Endothelial cell (in vitro differentiated cells): ENCODE data around the gene CRYBG2. TPM values are rescaled to one million over a fixed set of nuclear protein-coding genes. Genes with fewer than 3 reads are reported as not detected.

Experiments used
- DNase-seq: peaks from one replicate; pipeline ENCODE4 v3.0.0; 2021; ENCODE audit warnings: low spot score
- H3K27ac Mint-ChIP-seq: one replicate; pipeline ENCODE4 v1.8.0; 2021; ENCODE audit warnings: mixed read lengths, inconsistent platforms; ENCODE audit not compliant: unreplicated experiment
- H3K27me3 Mint-ChIP-seq: one replicate; pipeline ENCODE4 v1.8.0; 2021; ENCODE audit warnings: mild to moderate bottlenecking, moderate library complexity, mixed read lengths, inconsistent platforms; ENCODE audit not compliant: unreplicated experiment
- H3K36me3 Mint-ChIP-seq: one replicate; pipeline ENCODE4 v1.8.0; 2021; ENCODE audit warnings: mild to moderate bottlenecking, low read depth, mixed read lengths, inconsistent platforms; ENCODE audit not compliant: unreplicated experiment
- H3K4me1 Mint-ChIP-seq: one replicate; pipeline ENCODE4 v1.8.0; 2021; ENCODE audit warnings: mild to moderate bottlenecking, mixed read lengths, inconsistent platforms; ENCODE audit not compliant: unreplicated experiment
- H3K4me3 Mint-ChIP-seq: one replicate; pipeline ENCODE4 v1.8.0; 2021; ENCODE audit warnings: mild to moderate bottlenecking, mixed read lengths, inconsistent platforms; ENCODE audit not compliant: unreplicated experiment
- H3K9me3 Mint-ChIP-seq: one replicate; pipeline ENCODE4 v1.8.0; 2021; ENCODE audit warnings: mixed read lengths, inconsistent platforms; ENCODE audit not compliant: unreplicated experiment
- CTCF ChIP-seq: fragments of 200-600 bp; sonication (generic); IDR thresholded peaks from one replicate; pipeline ENCODE4 v1.5.0; 2021; ENCODE audit warnings: antibody characterized with exemption; ENCODE audit not compliant: unreplicated experiment
- total RNA-seq: library from RNA; stranded (reverse); fragmentation: NEBNext Ultra II Directional; extraction: Animal tissue kit (Norgen Biotek cat#: 25700); gene quantifications from one replicate; pipeline ENCODE4 v1.2.1, GENCODE V29; 2021; ENCODE audit not compliant: unreplicated experiment

CRYBG2 gene
- total RNA-seq, 1 donor from 2014 or later, result 1.4 TPM

GRCh38 chr1:26362331-26362730 lies 8.4 kb upstream of the CRYBG2 start:
- Mint-ChIP-seq H3K27me3 (peaks cover 14% of the 10 kb centered on the region), H3K4me3 (no peak overlapping the region), H3K4me1 (peaks cover 2% of the 10 kb centered on the region), H3K27ac (no peak overlapping the region), H3K9me3 (no peaks in the 10 kb centered on the region), H3K36me3 (no peaks in the 10 kb centered on the region)
- no peak for TF ChIP-seq CTCF
- DNase-seq, result no peak

GRCh38 chr1:26361605-26362122 lies 7.7 kb upstream of the CRYBG2 start:
- Mint-ChIP-seq H3K9me3 (no peaks in the 10 kb centered on the region), H3K27ac (no peak overlapping the region), H3K4me1 (peaks cover 2% of the 10 kb centered on the region), H3K4me3 (no peak overlapping the region), H3K36me3 (no peaks in the 10 kb centered on the region), H3K27me3 (peaks cover 11% of the 10 kb centered on the region)
- TF ChIP-seq CTCF, result no peak
- DNase-seq, result no peak

- Mint-ChIP-seq H3K4me1 (peaks cover 2% of the 10 kb centered on the region), H3K36me3 (no peaks in the 10 kb centered on the region), H3K4me3 (peak overlapping the region; percentile 63), H3K27me3 (peaks cover 11% of the 10 kb centered on the region), H3K9me3 (no peaks in the 10 kb centered on the region), H3K27ac (peak overlapping the region; percentile 37)
- DNase-seq, result no peak
- no peak for TF ChIP-seq CTCF
Observed at GRCh38 chr1:26360807-26361604, 7.1 kb upstream of the CRYBG2 start.

DNA sequence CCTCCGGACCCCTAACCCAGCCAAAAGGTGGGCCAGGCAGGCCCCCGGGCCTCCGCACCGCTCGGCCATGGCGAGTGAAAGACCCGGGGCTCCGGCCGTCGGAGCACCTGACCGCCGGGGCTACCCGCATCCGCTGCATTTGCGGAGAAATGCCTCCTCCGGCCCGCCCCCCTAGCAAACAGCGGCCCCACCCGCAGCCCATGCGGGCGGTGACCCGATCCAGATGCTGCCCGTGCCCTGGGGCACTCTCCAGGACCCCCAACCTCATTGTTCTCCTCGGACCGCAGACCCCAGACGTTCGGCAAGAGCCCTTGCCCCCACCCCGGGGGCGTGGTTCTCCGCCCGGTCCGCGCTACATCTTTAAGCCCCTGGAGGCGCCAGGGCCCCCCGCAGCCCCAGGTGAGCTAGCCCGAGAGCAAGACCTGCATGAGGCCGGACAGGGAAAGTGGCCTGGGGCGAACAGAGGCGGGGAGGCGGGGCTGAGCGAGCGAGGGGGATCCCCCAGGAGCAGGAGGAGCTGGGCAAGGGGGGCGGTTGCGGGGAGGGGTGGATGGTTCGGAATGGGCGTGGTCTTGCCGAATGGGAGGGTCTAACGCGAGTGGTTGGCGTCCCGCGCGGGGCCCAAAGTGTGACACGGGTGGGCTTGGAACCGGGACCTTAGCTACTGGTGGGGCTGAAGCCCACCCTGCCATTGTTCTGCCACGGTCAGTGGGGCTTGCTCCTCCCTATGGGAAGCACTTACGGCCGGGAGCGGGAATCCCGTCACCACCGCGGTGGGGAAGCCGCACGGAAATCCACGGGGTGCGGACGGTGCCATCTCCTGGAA lies 6.3 kb upstream of the CRYBG2 start:
- TF ChIP-seq CTCF, result no peak
- Mint-ChIP-seq H3K4me3 (peak overlapping the region; percentile 63), H3K9me3 (no peaks in the 10 kb centered on the region), H3K36me3 (no peaks in the 10 kb centered on the region), H3K4me1 (peaks cover 5% of the 10 kb centered on the region), H3K27ac (no peak overlapping the region), H3K27me3 (peaks cover 11% of the 10 kb centered on the region)
- DNase-seq, result no peak
